ENCODE data around the gene IMPDH1. TPM values are rescaled to one million over a fixed set of nuclear protein-coding genes. Genes with fewer than 3 reads are reported as not detected.

The IMPDH1 gene
- total RNA-seq, 4 donors from 2014 or later, result 43.1 to 68.5 (median 47.4) TPM

DNA sequence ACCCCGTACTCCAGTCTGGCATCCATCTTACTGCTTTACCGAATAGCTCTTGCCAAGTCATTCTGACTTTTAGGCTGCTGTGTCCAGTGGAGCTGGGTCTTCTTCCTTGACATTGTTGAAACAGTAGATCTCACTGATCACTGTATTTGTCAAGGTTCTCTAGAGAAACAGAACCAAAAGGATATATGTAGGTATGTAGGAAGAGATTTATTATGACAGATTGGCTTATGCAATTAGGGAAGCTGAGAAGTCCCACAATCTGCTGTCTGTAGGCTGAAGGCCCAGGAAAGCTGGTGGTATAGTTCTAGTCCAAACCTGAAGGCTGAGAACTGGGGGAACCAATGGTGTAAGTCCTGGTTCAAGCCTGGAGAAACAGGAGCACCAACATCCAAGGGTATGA is 36.2 kb downstream of the IMPDH1 start:
- Histone ChIP-seq H3K4me3 (no peak overlapping the region), H3K4me1 (no peaks in the 10 kb centered on the region), H3K27me3 (no peaks in the 10 kb centered on the region), H3K36me3 (no peaks in the 10 kb centered on the region), H3K27ac (no peak overlapping the region), H3K9me3 (no peaks in the 10 kb centered on the region)
- WGBS, result 68% methylated on average over 2 of the region's 2 CpGs
- TF ChIP-seq, protein P1, sequence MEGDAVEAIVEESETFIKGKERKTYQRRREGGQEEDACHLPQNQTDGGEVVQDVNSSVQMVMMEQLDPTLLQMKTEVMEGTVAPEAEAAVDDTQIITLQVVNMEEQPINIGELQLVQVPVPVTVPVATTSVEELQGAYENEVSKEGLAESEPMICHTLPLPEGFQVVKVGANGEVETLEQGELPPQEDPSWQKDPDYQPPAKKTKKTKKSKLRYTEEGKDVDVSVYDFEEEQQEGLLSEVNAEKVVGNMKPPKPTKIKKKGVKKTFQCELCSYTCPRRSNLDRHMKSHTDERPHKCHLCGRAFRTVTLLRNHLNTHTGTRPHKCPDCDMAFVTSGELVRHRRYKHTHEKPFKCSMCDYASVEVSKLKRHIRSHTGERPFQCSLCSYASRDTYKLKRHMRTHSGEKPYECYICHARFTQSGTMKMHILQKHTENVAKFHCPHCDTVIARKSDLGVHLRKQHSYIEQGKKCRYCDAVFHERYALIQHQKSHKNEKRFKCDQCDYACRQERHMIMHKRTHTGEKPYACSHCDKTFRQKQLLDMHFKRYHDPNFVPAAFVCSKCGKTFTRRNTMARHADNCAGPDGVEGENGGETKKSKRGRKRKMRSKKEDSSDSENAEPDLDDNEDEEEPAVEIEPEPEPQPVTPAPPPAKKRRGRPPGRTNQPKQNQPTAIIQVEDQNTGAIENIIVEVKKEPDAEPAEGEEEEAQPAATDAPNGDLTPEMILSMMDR (IDR thresholded peaks at IDR 0.05), result no peak
- no peak for TF ChIP-seq POLR2A (IDR thresholded peaks at IDR 0.05)
- no peak for TF ChIP-seq EP300 (IDR thresholded peaks at IDR 0.05)
- no peak for TF ChIP-seq POLR2AphosphoS5 (IDR thresholded peaks at IDR 0.05)
- no peak for DNase-seq (ENCODE audit: low spot score in 2 of 2)

DNA sequence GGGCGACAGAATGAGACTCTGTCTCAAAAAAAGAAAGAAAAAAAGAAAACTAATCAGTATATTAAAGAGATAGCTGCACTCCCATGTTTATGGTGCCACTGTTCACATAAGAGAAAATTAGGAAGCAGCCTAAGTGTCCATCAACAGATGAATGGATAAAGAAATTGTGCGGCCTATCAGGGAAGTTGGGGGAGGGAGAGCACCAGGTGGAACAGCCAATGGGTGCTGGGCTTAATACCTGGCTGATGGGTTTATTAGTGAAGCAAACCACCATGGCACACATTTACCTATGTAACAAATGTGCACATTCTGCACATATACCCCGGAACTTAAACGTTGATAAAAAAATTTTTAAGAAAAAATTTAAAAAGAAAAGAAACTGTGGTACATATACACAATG is 39.3 kb downstream of the IMPDH1 start:
- WGBS, result 94% methylated on average over 4 of the region's 4 CpGs

DNA sequence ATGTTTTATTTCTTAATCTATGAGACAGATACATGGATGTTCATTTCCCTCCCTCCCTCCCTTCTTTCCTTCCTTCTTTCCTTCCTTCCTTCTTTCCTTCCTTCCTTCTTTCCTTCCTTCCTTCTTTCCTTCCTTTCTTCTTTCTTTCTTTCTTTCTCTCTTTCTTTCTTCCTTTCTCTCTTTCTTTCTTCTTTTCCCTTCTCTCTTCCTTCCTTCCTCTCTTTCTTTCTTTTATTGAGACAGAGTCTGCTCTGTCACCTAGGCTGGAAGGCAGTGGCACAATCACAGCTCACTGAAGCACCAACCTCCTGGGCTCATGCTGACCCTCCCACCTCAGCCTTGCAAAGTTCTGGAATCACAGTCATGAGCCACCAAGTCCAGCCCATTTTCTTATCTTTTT is 42.8 kb downstream of the IMPDH1 start:
- Histone ChIP-seq H3K27ac (no peak overlapping the region), H3K36me3 (no peaks in the 10 kb centered on the region), H3K4me1 (peaks cover 2% of the 10 kb centered on the region), H3K4me3 (no peak overlapping the region), H3K27me3 (peaks cover 13% of the 10 kb centered on the region), H3K9me3 (no peaks in the 10 kb centered on the region)
- DNase-seq (ENCODE audit: low spot score in 2 of 2), result no peak
- TF ChIP-seq POLR2AphosphoS5 (IDR thresholded peaks at IDR 0.05), result no peak
- TF ChIP-seq EP300 (IDR thresholded peaks at IDR 0.05), result no peak
- TF ChIP-seq POLR2A (IDR thresholded peaks at IDR 0.05), result no peak
- TF ChIP-seq, protein P1 (IDR thresholded peaks at IDR 0.05), result no peak

More for the DNA sequence above, 39.3 kb downstream of the IMPDH1 start:
- Histone ChIP-seq H3K4me1 (no peaks in the 10 kb centered on the region), H3K9me3 (no peaks in the 10 kb centered on the region), H3K27ac (no peak overlapping the region), H3K36me3 (no peaks in the 10 kb centered on the region), H3K4me3 (no peak overlapping the region), H3K27me3 (peaks cover 5% of the 10 kb centered on the region)
- no peak for DNase-seq (ENCODE audit: low spot score in 2 of 2)
- TF ChIP-seq EP300 (IDR thresholded peaks at IDR 0.05), result no peak
- no peak for TF ChIP-seq POLR2AphosphoS5 (IDR thresholded peaks at IDR 0.05)
- TF ChIP-seq POLR2A (IDR thresholded peaks at IDR 0.05), result no peak

DNA sequence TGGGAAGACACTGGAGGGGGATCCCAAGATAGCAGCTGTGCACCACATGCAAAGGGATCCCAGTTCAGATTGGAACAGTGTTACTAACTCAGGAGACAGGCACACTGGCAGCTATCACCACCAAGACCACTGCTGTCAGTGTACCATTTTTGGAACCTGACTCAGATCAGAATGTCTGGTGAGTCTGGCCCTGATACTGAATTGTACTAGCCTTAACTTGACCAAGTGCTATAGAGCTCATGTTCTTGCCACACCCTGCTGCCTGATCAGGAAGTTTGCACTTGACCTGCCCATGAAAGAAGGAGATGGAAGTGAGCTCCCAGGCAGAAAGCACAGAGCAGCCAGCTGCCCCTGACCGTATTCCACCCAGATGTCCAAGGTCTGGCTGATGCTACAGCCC is 43.5 kb downstream of the IMPDH1 start:
- no peak for DNase-seq (ENCODE audit: low spot score in 2 of 2)
- Histone ChIP-seq H3K27ac (no peak overlapping the region), H3K27me3 (peaks cover 16% of the 10 kb centered on the region), H3K9me3 (no peaks in the 10 kb centered on the region), H3K4me3 (no peak overlapping the region), H3K4me1 (peaks cover 7% of the 10 kb centered on the region), H3K36me3 (no peaks in the 10 kb centered on the region)
- WGBS, result 20% methylated on average over 1 of the region's 1 CpG
- TF ChIP-seq EP300 (IDR thresholded peaks at IDR 0.05), result no peak
- no peak for TF ChIP-seq POLR2AphosphoS5 (IDR thresholded peaks at IDR 0.05)
- TF ChIP-seq, protein P1 (IDR thresholded peaks at IDR 0.05), result no peak
- no peak for TF ChIP-seq POLR2A (IDR thresholded peaks at IDR 0.05)

DNA sequence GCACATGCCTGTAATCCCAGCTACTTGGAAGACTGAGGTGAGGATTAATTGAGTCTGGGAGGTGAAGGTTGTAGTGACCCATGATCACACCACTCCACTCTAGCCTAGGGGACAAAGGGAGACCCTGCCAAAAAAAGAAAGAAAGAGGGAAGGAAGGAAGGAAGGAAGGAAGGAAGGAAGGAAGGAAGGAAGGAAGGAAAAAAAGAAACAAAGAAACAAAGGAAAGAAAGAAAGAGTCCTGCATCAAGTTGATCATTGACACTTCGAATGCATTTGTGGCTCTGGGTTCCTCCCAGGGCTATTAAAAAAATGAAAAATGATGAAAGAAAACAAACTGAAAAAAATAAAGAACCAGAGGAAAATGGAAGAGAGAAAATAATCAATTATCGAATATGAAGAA is 44.4 kb downstream of the IMPDH1 start:
- H3K4me1 ChIP-seq, result peaks cover 16% of the 10 kb centered on the region
- DNase-seq (ENCODE audit: low spot score in 2 of 2), result no peak
- 91% methylated on average over 2 of the region's 2 CpGs for WGBS
- no peak overlapping the region for H3K27ac ChIP-seq
- peaks cover 16% of the 10 kb centered on the region for H3K27me3 ChIP-seq
- no peak overlapping the region for H3K4me3 ChIP-seq
- no peaks in the 10 kb centered on the region for H3K9me3 ChIP-seq
- H3K36me3 ChIP-seq, result no peaks in the 10 kb centered on the region
- no peak for TF ChIP-seq POLR2AphosphoS5 (IDR thresholded peaks at IDR 0.05)
- no peak for TF ChIP-seq POLR2A (IDR thresholded peaks at IDR 0.05)
- TF ChIP-seq, protein P1 (IDR thresholded peaks at IDR 0.05), result no peak
- TF ChIP-seq EP300 (IDR thresholded peaks at IDR 0.05), result no peak

Data from suprapubic skin (tissue), 4 donors.